ENCODE measurements around the gene SMAD3. TPM values are rescaled to one million over a fixed set of nuclear protein-coding genes. Genes with fewer than 3 reads are reported as not detected.
A peak's percentile ranks its signal among the peaks of the same experiment; 100 is the strongest.

Gene SMAD3
- polyA plus RNA-seq, 1 experiment, result 59.4 TPM

DNA sequence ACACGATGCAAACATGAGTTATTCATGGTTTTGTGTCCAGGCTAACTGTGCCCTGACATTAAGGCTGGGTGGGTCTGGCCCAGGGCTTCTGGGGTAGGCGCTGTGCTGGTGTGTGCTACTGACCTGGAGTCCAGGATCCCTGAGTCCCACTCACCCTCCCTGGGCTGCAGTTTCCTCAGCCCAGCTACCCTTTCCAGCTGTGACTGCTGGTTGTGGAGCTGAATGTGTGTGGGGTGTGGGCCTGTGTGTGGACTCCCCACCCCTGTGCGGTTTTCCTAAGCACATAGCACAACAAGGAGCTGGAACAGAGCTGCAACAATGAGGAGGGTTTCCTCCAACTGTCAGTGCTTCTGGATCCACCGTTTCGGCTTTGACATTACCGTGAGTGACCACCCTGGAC is 38.0 kb downstream of the SMAD3 start:
- Histone ChIP-seq H3K4me3 (ENCODE audit: low read depth, low read length) (no peak overlapping the region), H3K36me3 (ENCODE audit: control insufficient read depth, insufficient read depth, low read length) (peaks cover 5% of the 10 kb centered on the region), H3K27me3 (ENCODE audit: control insufficient read depth, insufficient read depth, low read length) (no peaks in the 10 kb centered on the region)
- POLR2A ChIA-PET, result no interaction called here
- DNase-seq (ENCODE audit: low read depth), result no peak
- TF ChIP-seq, protein P1, sequence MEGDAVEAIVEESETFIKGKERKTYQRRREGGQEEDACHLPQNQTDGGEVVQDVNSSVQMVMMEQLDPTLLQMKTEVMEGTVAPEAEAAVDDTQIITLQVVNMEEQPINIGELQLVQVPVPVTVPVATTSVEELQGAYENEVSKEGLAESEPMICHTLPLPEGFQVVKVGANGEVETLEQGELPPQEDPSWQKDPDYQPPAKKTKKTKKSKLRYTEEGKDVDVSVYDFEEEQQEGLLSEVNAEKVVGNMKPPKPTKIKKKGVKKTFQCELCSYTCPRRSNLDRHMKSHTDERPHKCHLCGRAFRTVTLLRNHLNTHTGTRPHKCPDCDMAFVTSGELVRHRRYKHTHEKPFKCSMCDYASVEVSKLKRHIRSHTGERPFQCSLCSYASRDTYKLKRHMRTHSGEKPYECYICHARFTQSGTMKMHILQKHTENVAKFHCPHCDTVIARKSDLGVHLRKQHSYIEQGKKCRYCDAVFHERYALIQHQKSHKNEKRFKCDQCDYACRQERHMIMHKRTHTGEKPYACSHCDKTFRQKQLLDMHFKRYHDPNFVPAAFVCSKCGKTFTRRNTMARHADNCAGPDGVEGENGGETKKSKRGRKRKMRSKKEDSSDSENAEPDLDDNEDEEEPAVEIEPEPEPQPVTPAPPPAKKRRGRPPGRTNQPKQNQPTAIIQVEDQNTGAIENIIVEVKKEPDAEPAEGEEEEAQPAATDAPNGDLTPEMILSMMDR (IDR thresholded peaks at IDR 0.05; ENCODE audit: insufficient read depth, low read depth, low read length), result no peak
- CTCF ChIA-PET, result no interaction called here

DNA sequence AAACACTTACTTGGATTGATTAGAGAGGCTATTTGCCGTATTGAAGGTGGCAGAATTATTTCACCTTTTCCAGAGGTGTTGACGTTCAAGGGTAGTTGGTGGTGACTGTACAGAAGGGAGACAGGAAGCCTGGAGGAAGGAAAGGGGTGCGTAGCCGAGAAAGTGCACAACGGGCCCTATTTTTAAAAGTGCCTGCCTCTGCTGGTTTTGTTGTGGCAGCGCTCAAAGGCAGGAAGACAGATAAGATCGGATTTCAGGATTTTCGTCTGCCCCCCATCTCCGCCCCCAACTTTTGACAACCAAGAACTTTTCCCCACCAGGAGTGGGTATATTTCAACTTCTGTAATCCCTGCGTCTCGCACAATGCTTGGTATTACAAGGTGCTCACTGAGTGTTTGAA is 38.5 kb downstream of the SMAD3 start:
- ChIA-PET POLR2A (no interaction called here), CTCF (no interaction called here)
- Histone ChIP-seq H3K4me3 (ENCODE audit: low read depth, low read length) (no peak overlapping the region), H3K27me3 (ENCODE audit: control insufficient read depth, insufficient read depth, low read length) (no peaks in the 10 kb centered on the region), H3K36me3 (ENCODE audit: control insufficient read depth, insufficient read depth, low read length) (peaks cover 5% of the 10 kb centered on the region)
- TF ChIP-seq, protein P1 (IDR thresholded peaks at IDR 0.05; ENCODE audit: insufficient read depth, low read depth, low read length), result no peak
- no peak for DNase-seq (ENCODE audit: low read depth)

DNA sequence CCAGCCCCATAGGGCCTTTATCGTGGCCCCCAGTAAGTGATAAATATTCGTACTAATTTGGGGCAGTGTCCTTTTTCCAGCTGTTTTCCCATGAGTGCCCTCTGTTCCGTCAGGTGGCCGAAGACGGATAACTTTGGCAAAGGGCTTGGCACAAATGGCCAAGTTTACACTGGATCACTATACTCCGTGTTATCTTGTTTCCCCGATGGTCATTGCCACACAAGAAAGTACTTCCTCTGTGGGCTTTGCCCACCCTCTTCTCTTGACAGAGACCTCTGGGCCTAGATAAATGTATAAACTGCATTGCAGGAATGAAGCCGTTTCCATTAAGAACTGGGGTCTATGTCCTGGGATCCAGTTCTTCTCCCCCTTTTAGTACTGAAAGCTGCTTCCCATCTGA is 39.1 kb downstream of the SMAD3 start:
- ChIA-PET POLR2A (no interaction called here), CTCF (no interaction called here)
- Histone ChIP-seq H3K27me3 (ENCODE audit: control insufficient read depth, insufficient read depth, low read length) (no peaks in the 10 kb centered on the region), H3K36me3 (ENCODE audit: control insufficient read depth, insufficient read depth, low read length) (peaks cover 5% of the 10 kb centered on the region), H3K4me3 (ENCODE audit: low read depth, low read length) (no peak overlapping the region)
- TF ChIP-seq, protein P1 (IDR thresholded peaks at IDR 0.05; ENCODE audit: insufficient read depth, low read depth, low read length), result no peak
- DNase-seq (ENCODE audit: low read depth), result no peak

DNA sequence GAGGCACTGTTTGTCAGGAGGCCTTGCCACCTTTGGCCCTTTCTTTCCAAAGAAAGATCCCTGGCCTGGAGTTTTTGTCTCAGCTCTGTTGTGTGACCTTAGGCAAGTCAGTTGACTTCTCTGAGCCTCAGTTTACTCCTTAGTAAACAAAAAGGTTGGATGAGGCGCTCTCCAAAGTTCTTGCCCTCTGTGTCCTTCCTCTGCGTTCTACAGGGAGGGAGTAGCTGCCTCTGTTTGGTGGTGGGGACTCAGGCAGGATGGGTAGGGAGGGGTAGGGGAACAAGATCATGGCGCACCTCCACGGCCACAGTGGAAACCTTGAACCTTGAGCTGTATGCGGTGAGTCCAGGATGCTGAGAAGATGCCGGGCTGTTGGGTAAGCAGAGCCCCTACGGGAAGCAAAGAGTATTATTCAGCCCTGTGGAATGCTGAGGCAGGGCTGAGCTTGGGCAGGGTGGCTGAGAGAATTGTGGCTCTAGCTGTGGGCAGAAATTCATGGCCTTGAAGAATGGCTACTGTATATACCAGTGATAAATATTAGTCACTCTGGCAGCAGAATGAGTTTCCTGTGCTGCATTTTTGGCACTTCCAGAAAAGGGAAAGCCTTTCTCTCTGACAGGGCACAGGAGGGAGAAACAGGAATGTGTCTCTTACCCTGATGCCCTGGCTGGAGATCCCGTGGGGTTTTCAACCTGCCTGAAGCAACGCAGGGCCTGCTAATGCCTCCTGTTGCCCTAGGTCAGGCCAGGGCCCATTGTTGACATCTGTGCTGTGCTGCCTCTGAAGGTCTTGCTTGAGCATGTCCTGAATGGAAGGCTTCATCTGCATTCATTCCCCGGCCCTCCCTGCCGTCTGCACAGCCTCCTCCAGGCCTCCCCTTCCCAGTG is 39.9 kb downstream of the SMAD3 start:
- Histone ChIP-seq H3K27me3 (ENCODE audit: control insufficient read depth, insufficient read depth, low read length) (no peaks in the 10 kb centered on the region), H3K4me3 (ENCODE audit: low read depth, low read length) (no peak overlapping the region), H3K36me3 (ENCODE audit: control insufficient read depth, insufficient read depth, low read length) (peaks cover 5% of the 10 kb centered on the region)
- CTCF ChIA-PET, result interaction anchor here (0.6 to 1.7 kb wide), 4 partner anchors 14 to 158 kb away, joined by 3 to 5 read pairs (median 4); no protein-coding TSS in a partner anchor
- TF ChIP-seq, protein P1 (IDR thresholded peaks at IDR 0.05; ENCODE audit: insufficient read depth, low read depth, low read length), result 0 out of 2 replicates have a peak, but pooled peaks have one; percentile 14
- DNase-seq (ENCODE audit: low read depth), result peak; percentile 97
- POLR2A ChIA-PET, result interaction anchor here (0.6 kb wide), 1 partner anchor 23 kb away, joined by 4 read pairs; no protein-coding TSS in a partner anchor

DNA sequence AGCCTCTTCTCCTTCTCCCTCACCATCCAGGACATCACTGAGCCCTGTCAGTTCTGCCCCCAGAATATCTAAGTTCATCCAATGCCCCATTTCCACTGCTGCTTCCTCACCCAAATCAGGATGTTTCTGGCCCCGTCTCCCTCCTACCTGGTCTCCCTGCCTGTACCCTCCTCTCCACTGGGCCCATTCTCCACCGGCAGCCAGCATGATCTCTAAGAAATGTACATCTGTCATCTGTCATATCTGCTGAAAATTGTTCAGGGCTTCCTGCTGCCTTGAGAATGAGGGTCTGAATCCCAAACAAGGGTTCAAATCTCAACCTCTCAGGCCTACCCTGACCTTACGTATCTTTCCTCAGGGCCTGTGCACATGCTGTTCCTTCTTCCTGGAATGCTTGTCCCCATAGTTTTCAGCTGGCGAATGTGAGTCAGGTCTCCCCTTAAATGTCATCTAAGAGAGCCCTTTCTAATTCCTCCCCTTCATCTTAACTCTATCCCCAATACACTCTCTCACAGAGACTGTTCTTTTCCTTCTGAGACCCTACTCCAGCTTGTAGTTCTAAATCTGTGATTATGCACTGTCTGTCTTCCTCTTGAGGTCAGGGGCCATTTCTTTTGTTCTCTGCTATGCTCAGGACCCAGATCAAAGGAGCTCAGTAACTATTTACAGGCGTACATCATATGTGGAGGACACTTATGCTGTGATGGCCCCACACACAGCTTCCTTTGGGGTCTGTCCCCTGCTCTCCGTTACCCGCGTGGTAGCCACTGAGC is 40.8 kb downstream of the SMAD3 start:
- H3K27me3 ChIP-seq (ENCODE audit: control insufficient read depth, insufficient read depth, low read length), result no peaks in the 10 kb centered on the region
- H3K36me3 ChIP-seq (ENCODE audit: control insufficient read depth, insufficient read depth, low read length), result peaks cover 5% of the 10 kb centered on the region
- CTCF ChIA-PET, result interaction anchor here (1.2 to 1.7 kb wide), 4 partner anchors 16 to 78 kb away, joined by 3 to 4 read pairs (median 4); partner anchors contain the start of gene SMAD3
- TF ChIP-seq, protein P1 (IDR thresholded peaks at IDR 0.05; ENCODE audit: insufficient read depth, low read depth, low read length), result no peak
- DNase-seq (ENCODE audit: low read depth), result no peak
- no peak overlapping the region for H3K4me3 ChIP-seq (ENCODE audit: low read depth, low read length)
- POLR2A ChIA-PET, result interaction anchor here (0.6 kb wide), 1 partner anchor 22 kb away, joined by 4 read pairs; no protein-coding TSS in a partner anchor

All from BJ (cell line).